DMS 273 (cell line): Measurements from ENCODE around the gene GNG14.
"Not testable (repeated sequence)": the region's sequence is repeated elsewhere in the genome, so short reads cannot be mapped to it uniquely, and the experiment has no call there.

ENCODE experiments used
- DNase-seq: peaks from one replicate; lab custom pipeline; 2025; ENCODE audit not compliant: unreplicated experiment; lab: John Stamatoyannopoulos, UW

GNG14 gene

DNA sequence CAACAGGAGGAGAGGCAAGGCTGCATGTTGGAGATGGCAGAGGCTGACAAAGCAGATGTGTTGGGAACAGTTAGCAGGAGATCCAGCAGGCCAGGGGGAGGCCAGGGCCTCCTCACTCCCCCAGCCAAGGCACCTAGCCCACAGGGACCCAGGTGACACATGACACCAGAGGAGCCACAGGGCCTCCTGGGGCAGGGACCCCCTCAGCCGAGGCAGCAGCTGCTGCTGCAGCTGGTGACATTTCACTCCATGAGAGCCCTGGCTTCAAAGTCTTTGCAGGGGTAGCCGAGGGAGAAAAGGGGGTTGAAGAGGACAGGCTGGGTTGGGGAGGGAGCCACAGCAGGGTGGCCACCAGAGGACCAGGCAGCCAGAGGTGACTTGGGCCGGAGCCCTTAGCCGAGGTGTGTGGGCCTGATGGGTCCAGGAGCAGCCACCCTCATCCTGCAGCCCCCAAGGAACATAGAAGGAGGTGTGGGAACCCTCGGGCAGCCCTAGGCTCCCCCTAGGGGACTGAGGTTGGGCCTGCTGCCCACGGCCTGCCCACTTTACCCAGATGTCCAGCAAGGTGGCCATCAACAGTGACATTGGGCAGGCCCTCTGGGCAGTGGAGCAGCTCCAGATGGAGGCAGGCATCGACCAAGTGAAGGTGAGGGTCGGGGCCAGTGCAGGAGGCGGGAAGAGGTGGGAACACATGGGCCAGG is at the start of gene GNG14:
TSS of gene GNG14 (plus strand) at position 503 of the 701 bp plus-strand sequence. CDS start at position 554, 51 bp downstream.
- no peak for DNase-seq

DNA sequence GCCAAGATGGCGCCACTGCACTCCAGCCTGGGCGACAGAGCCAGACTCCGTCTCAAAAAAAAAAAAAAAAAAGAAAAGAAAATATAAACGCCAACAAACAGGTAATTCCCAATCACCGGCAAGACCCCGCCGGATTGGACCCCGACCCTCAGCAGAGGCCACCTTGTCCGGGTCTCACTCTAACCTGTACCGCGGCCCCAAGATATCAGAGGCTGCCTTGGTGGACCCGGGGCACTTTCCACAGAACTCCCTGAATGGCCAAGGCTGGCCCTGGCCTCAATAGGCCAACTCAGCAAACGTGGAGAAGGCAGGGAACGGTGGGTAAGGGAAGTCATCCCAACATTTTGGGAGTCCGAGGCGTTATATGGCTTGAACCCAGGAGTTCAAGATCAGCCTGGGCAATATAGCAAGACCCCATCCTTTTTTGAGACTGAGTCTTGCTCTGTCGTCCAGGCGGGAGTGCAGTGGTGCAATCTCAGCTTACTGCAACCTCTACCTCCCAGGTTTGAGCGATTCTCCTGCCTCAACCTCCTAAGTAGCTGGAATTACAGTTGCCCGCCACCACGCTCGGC is 49.1 kb upstream of the GNG14 start:
- DNase-seq, result no peak

DNA sequence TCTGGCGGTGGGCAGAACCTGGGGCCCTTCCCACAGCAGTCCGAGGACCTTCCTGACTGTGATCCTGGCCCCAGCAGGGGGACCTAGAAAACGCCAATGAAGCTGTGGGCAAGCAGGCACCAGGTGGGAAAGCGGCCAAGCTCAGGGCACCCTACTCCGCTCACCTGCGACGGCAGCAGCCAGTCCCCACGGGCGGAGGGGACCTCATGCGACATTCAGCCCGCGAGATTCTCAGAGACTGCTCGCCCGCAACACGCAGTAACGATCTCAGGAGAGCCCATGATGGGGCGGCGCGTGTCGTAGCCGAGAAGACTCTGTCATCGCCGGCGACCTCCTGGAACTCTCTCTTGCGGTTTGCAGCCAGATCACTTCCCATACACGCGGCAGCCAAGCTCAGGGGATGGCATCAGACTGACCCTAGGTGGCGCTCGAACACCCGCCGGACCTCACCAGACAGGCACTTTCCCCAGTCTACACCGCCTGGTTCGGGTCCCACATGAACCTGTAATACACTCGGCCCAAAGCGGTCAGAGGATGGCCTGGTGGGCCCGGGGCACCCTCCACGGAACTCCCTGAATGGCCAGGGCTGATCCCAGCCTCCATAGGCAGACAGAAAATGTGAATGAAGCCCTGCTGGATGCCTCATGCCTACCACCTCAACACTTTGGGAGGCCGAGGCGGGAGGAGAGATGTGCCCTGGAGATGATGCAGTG is 47.7 kb upstream of the GNG14 start:
- DNase-seq, result peak; percentile 86

DNA sequence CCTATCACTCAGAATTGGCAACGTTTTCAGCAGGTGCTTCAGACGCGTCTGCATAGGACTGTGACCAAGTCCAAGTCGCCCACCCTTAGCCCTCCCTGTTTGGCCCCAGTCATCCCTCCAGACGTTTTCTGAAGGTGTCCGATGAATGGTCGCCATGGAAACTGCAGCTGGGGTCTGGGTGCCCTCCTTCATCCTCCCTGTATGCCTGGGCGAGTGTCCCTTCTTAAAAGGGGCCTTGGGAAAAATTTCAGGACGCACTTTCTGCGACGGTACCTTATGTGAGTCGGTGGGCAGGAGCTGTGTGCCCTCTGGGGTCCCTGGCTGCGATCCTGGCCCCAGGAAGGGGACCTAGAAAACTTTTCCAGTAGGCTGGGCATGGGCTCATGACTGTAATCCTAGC is 46.3 kb upstream of the GNG14 start:
- no peak for DNase-seq

DNA sequence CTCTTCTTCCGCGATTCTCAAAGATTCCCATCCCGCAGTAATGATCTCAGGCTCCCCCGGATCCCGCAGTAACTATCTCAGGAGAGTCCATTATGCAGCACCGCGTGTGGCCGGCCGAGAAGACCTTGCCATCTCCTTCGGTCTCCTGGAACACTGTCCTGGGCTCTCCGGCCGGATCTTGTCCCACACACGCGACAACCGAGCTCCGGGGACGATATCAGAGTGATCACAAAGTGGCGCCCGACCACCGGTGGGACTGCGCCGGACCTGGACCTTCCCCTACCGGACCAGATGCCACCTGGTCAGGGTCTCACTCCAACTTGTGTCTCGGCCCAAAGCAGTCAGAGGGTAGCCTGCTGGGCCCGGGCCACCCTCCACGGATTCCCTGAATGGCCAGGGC is 45.3 kb upstream of the GNG14 start:
- DNase-seq, result no peak

DNA sequence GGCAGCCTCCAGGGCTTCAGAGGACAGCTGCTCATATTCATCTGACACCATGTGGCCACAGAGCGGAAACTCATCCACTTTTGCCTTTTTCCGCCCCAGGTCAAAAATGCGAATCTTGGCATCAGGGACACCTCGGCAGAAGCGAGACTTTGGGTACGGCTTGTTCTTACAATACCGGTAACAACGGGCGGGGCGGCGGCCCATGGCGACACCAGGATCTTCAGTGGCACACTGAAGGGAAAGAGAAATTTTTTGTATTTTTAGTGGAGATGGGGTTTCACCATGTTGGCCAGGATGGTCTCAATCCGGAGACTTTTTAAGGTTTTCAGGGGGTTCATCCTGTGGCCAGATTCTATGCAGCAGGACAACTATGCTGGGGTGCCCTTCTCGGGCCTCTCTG is 44.1 kb upstream of the GNG14 start:
- not testable (repeated sequence) for DNase-seq

DNA sequence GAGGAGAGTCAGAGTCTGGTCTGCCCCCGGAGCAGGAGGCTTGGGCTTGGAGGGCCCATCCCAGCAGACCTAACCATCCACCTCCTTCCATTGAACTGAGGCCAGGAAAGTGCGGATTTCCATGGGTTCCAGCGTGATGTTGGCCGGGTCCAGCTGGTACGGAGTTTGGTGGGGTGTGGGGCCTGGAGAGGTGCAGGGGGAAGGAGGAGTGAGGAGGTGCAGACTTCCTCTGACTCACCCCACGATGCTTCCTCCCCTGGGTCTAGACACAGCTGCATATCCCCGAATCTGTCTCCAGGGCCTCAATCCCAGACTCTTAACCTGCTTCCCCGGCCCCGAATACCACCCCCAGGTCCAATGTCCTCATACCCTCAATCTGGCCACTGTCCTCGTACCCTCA is 41.2 kb upstream of the GNG14 start:
- DNase-seq, result no peak

DNA sequence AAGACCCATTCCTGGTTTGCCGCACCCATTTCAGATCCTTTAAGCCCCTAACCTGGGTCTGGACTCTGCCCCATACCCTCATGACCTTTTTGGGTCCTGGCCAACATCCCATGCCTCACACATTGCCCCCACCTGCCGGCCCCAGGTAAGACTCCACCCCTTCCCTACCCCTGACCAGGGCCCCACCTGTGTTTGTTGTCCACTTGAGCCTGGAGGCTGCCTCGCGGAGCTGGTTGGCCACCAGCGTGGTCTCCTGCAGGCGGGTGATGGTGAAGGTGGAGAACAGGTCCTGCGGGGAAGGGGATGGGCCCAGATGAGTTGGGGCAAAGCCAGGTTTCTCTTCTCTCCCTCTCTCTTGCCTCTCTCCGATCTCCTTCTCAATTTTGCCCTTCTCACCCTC is 40.8 kb upstream of the GNG14 start:
- no peak for DNase-seq

DNA sequence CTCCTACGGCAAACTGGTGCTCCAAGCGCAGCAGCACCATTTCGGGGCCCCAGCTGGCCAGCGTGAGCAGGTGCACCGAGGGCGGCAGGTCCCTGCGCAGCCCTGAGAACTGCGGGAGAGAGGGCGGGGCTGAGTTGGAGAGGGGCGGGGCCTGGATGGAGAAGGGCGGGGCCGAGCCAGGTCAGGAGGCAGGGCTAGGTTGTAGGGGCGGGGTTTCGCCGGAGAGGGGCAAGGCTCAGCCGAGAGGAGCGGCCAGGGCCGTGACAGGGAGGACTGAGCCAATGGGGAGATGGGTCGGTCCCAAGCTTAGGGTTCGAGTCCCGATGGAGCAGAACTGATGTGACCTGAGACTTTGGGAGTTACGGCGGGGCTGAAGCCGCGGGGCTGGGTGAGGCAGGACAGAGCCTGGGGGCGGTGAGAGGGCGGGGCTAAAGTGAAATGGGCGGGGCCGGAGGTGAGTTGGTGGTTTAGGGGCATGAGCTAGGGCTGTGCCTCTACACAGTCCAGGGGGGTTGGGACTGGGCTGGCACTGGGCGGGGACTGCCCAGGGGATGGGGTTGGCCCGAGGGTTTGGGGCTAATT is 40.2 kb upstream of the GNG14 start:
- peak; percentile 63 for DNase-seq

DNA sequence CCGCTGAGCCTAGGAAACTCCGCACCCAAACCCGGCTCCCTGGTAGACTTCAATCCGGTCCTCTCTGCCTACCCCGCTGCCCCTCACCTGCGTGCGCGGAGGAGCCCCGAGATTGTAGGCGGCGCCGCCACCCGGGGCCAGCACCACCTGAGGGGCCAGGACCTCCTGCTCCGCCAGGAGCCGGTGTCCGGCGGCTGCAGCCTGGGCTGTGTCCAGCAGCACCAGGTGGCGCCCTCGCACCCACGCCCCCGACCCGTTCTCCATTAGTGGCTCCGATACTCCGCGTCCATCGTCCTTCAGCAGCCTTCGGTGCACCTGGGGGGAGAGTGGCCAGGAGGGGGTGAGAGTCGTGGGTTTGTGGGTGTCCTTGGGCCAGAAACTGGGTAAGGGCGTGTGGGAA is 39.7 kb upstream of the GNG14 start:
- DNase-seq, result no peak

DNA sequence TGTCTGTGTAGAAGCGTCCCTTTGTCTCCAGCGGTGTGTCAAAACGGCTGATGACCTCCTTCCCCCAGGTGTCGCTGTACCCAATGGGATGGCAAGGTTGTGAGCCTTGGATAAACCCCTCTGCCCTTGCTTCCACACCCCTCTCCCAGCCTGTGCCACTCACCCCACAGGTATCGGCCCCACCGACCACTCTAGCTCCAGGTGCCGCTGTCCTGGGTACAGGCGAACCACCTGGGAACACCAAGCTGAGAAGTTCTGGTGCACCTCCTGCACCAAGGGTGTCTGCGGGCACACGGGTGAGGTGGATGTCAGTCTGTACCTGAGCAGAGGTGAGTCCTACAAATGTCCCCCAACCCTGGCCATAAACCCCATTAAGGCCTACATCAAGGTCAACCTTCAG is 37.9 kb upstream of the GNG14 start:
- DNase-seq, result no peak

DNA sequence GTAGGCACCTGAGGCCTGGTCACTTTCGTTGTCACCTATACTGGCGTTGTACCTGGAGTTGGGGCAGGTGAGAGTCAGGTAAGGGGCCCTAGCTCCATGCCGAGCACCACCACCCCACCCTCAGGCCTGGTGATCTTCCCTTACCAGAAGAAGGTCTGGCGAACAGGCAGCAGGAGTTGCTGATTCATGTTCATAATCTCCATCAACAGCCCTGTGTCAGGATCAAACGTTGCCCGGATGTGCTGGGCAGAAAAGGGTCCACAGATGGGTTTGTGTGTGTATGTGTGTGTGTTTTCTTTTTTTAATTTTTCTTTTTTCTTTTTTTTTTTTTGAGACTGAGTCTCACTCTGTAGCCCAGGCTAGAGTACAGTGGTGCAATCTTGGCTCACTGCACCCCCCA is 35.6 kb upstream of the GNG14 start:
- DNase-seq, result no peak

DNA sequence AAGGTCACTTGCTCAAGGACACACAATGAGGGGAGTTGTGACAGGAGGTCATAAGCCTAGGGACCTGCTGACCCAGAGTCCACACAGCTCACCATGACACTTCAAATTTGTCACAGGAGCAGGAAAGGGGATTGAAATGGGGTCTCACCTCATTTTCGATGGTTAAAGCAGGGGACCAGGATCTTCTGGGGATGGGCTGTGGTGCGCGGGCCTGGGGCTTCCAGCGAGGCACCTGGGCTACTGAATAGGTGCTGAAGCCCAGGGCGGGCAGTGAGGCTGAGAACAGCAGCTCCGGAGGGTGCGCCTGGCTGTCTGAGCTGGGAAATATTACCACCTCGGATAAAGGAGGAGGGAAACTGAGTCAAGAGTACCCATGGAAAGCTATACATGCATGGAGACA is 32.3 kb upstream of the GNG14 start:
- no peak for DNase-seq

DNA sequence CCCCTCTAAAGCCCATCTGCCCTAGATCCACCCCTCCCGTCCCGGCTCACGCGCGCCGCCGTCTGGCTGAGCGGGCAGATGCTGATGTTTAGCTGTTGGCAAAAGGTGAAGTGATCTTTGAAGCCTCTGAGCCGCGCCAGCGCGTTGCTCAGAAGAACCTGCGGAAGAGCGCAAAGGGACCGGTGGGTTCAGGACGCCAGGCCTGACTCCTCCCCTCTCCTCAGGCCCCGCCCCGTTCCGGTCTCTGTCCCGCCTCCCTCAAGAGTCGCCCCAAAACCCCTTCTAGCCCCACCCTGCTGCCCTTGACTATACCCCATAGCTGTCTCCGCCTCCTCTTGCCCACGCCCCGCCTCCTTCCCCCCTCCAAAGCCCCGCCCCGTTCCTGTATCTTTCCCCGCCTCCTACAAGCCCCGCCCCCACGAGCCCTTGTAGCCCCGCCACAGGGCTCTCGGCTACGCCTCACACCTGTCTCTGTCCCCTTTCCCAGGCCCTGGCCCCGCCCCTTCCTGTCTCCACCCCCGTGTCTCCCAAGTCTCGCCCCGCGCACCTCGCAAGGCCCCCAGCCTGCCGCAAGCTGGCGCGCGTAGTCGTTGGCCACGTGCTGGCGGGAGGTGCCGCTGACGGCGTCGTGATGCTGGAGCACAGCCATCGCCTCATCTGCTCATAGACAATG is 30.8 kb upstream of the GNG14 start:
- DNase-seq, result no peak

DNA sequence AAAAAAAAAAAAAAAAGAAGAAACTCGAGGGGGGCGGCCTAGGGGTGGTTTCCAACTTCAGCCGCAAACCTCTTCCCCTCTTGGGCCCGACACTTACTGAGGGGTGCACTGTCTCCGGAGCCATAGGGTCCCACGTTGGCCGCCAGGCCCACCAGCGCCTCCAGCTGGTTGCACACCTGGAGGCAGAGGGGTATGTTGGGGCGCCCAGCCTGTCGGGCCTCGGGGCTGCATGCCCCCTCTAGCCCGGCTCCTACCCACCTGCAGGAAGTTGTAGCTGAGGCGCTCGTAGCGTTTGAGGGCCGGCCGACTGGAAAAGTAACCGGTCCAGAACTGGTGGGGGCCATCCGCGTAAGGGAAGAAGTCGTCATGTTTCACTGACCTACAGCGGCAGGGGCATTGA is 29.8 kb upstream of the GNG14 start:
- no peak for DNase-seq

DNA sequence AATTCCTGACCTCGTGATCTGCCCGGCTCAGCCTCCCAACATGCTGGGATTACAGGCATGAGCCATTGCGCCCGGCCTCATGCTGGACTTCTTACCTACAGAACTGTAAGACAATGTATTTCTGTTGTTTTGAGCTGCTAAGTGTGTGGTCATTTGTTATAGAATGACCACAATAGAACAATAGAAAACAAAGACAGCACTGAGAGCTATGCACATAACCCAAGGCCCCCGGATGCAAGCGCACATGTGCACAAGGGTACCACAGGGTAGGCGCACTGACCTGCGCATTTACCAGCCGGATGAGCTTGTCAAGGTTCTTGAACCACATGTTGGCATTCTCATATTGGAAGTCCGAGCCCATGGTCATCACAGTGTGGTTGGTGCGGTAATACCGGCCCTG is 26.8 kb upstream of the GNG14 start:
- DNase-seq, result no peak

DNA sequence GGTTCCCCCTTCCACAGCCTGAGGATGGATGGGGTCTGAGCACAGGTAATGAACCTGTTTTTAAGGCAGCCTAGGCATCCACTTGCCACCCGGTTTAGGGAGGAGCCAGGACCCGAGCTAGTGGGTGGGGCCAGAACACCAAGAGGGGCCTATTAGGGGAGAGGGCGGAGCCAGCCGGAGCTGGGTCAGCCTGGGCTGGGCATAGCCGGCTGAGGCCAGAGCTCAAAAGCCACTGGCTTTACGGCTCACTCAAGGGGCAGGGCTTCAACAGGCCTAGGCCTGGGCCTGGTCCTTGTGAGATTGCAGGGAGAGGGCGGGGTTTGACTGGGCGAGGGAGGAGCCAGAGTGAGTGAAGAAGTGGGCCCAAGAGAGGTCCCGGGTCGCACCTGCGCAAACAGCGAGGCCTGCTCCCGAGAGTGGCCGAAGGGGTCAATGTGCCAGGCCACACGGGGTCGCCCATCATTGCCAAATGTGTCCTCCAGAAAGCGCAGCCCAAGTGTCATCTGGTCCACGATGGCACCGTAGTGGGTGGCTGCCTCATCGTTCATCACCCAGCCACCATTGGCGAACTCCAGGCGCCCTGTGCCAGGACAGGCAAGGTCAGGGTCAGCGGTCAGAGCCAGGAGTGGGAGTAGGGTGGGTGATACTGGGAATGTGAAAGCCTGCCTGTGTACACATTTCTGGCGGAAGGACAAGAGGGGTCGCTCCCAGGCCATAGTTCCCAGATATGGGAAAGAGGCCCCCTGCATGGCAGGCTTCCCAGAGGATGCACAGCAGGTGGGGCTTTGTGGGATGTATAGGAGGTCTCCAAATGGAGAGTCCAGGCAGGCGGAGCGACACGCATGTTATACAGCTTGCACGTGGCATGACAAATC is 23.2 kb upstream of the GNG14 start:
- no peak for DNase-seq

DNA sequence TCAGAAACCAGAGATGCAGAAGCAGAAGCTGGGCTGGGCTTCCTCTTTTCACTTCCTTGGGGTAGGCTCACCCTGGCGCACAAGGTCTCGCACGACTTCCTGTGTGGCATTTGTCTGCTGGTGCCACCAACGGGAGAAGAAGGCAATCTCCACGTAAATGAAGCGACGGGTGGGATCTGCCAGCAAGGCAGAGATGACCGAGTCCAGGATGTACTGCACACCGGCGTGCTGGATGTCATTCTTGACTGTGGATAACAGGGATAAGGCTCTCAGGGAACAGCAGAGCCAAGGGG is 22.6 kb upstream of the GNG14 start:
- no peak for DNase-seq

DNA sequence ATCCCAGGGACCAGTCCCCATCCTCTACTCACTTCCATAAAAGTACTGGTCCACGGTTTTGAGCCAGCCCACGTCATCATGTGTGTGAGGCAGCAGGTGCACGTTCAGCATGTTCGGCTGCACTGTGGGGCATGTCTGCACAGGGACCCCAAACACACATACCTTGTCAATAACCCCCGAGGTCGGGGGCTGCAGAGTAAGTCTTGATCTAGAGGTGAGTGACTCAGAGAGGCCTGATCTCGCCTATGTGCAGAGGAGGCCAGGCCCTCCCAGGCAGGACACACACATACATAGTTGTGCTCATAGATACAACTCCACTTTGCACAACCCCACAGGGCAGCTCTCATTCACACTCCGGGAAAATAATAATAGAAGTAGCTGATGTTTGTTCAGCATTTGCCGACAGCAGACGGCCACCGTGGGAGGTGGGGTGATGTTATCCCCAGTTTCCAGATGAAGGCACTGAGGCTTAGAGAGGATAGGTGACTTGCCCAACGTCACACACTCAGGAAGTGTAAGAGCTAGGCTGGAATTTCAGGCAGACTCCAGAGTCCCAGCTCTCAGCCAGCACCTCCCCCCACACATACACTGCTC is 22.0 kb upstream of the GNG14 start:
- no peak for DNase-seq

DNA sequence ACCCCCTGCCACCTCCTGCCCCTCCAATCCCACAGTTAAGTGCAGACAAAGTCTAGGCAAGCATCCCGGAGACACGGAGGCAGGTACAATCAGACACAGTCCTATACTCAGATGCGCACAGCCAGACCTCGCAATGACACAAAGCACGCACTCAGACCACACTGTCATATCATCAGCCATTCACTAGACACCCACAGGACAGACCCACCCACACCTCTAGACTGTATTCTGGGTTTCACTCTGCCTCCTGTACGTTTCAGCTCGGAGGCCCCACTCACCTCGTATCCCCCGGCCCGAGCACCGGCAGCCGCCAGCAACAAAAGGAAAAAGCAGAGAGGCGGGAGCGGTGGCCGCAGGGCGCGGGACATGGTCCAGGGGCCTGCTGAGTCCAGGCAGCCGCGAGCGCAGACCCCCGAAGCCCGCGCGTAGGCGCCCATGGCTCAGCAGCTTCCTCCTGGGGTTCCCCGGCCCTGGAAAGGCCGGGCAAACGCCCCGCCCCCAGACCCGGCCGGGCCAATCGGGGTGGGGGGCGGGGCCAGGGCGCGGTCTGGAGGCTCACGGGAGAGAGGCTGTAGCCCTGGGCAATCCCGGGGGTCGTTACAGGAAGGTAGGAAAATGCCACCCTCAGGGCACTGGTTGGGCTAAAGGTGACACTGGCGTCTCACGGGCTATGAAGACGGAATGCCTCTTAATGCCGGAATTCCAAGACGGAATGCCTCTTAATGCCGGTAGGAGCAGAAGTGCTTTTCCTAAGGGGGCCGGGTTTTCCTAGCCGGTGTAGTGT is 21.3 kb upstream of the GNG14 start, which contains the start of the genes MAN2B1 and WDR83:
TSS of gene MAN2B1 (minus strand) at position 478 of the 784 bp plus-strand sequence. CDS start at position 437, 41 bp downstream.
TSS of gene WDR83 (plus strand) at position 543 of the 784 bp plus-strand sequence. CDS start 2,984 bp downstream, outside the sequence.
- DNase-seq, result peak; percentile 89
